Measurements from ENCODE around the gene ZNF764.
"Not testable (repeated sequence)": the region's sequence is repeated elsewhere in the genome, so short reads cannot be mapped to it uniquely, and the experiment has no call there.

Gene ZNF764

DNA sequence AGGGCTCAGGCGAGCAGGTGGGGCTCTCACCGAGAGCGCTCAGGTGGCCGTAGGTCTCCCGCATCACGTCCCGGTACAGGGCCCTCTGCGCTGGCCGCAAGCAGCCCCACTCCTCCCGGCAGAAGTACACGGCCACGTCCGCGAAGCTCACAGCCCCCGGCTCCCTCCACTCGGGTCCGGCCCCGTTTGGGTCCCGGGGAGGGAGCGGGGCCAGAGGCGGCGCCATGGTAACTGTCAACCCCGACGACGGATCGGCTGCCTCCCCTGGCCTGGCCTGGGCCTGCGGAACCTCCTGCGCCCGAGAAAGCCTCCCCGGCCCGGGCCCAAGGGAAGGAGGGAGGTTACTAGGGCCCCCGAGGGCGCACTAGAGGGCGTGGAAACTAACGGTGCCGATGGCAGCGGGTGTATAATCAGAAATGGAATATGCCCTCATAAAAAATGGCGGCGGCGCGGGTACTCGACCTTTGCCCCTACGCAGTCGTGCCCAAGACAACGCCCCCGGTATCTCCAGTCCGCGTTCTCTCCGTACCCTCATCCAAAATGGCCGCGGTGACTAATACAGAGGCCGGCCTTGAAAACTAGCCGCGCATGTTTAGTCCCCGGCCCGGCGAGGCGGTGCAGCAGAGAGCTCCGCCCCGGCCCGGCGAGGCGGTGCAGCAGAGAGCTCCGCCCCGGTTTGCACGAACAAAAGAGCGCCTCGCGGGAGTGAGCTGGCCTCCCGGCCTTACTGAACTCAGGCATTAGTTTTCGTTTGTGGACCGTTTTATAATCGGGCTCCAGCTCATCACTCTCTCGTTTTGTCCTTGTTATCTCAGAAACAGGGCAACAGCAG is at the start of gene ZNF764:
TSS of gene ZNF764 (minus strand) at position 418 of the 832 bp plus-strand sequence. CDS start at position 226, 192 bp downstream.
- peak; percentile 95 for DNase-seq (ENCODE audit: low read depth)

DNA sequence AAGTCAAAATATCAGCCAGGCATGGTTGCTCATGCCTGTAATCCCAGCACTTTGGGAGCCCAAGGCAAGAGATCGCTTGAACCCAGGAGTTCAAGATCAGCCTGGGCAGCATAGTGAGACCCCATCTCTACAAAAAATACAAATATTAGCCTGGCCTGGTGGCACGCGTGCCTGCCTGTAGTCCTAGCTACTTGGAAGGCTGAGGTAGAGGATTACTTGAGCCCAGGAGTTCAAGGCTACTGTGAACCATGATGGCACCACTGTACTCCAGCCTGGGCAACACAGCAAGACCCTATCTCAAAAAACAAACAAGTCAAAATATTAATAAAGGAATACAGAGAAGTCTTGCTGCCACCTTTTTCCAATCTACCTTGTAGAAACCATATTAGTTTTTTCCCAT is 47.8 kb upstream of the ZNF764 start:
- DNase-seq (ENCODE audit: low read depth) = no peak

DNA sequence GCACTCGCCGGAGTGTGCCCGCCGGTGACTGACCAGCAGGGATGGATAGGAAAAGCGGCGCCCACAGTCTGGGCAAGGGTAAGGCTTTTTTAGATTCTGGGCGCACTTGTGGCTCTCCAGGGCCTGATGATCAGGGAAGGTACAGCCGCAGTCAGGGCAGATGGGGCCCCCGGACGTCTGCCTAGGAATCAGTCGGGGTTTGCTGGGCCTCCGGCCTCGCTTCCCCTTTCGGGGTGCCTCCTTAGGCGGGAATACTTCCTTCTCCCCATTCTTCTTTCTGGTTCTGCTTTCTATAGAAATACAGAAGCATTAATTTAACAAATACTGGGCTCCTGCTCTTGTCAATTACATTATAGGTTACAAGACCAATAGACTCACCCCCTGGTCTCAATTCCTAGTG is 47.0 kb upstream of the ZNF764 start:
- no peak for DNase-seq (ENCODE audit: low read depth)

DNA sequence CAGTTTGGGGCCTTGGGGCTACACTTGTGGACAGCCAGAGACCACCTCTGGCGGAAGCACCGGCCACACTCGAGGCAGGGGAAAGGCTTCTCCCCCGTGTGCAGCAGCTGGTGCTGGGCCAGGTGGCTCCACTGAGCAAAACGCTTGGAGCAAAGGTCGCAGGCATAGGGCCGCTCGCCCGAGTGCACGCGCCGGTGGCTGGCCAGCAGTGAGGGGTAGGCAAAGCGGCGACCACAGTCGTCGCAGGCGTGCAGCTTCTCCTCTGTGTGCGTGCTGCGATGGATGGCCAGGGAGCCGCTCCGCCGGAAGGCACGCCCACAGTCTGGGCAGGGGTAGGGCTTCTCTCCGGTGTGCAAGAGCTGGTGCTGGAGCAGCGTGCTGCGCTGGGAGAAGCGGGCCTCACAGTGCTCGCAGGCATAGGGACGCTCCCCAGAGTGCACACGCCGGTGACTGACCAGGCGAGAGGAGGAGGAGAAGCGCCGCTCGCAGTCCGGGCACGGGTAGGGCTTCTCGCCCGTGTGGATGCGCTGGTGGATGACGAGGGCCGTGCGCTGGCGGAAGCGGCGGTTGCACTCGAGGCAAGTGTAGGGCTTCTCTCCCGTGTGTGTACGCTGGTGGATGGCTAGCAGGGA is 46.3 kb upstream of the ZNF764 start:
- DNase-seq (ENCODE audit: low read depth) = no peak

DNA sequence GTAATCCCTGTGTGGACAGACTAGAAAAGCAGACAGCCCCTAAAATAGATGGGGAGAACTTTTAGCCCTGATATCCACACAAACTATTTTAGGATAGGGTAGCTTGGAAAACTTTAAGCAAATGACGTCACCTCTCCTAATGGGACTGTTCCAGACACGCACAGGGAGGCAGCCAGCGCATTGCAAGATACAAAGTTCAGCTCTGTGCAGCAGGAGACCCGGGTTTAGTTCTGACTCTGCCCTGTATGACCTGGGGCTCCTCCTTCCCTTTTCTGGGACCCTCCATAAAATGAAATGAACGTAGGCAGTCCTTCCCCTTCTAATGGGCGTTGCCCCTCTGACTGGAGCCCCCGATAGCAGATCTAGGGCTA is 45.8 kb upstream of the ZNF764 start:
- DNase-seq (ENCODE audit: low read depth) = no peak

DNA sequence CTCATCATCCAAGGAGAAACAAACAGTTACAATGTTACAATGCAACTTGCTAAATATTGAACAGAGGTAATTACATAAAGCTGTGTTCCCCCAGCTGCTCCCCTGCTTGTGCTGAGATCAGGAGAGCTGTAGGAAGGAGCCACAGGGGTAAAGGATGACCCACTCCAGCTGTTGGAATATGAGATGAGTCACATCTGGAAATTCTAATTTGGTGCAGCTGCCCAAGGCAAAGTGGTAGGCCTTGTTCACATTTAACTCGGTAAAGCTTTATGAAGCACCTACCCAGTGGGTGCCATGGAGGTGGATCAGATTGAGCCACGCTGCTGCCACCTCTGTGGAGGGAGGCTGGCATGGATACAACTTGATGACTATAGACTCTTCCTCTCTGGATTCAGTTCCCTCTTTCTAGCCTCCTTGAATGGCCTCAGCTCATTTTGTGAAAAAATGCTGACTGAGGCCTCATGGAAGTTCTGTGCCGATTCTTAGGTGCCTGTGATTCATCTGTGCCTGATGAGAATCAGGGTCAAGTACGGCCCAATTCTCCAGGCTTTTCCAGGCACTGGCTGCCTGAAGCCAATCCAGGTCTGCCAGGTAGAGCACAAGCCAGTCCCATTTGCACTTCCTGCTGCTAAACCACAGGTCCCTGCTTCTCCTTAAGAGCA is 44.6 kb upstream of the ZNF764 start:
- DNase-seq (ENCODE audit: low read depth) = peak; percentile 44

DNA sequence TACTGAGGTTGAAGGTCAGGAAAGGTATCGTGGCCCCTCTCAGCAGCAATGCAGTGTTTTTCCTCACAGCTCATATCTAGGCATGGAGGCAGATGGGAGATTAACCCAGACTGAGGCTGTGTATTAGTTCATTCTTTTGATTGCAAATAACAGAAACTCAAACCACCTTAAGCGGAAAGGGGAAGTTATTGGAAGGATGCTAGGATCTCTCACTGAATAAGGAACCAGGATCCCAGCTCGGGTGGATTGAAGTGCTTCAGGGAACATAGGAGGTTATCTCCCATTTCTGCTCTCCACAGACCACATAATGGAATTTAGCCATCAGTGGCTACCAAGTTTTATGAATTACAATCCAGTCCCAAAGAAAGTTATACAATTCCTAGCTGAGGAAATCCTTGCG is 43.8 kb upstream of the ZNF764 start:
- DNase-seq (ENCODE audit: low read depth) = no peak

DNA sequence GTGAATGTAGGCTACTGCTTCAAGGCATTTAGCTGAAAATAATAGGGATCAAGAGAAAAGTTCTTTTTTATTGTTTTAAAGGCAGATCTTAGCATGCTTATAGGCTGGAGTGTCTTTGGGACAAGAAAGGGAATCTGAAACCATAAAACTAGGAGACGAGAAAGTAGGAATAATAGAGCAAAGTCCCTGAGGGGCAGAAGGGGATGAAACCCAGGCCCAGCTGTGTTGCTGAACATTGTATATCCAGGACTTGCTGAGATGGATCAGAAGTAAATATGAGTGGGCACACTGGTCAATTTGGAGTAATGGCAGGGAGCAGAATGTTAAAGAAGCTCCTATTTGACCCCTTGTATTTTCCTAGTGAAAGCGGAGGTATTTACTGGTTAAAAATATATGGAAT is 42.8 kb upstream of the ZNF764 start:
- DNase-seq (ENCODE audit: low read depth) = no peak

DNA sequence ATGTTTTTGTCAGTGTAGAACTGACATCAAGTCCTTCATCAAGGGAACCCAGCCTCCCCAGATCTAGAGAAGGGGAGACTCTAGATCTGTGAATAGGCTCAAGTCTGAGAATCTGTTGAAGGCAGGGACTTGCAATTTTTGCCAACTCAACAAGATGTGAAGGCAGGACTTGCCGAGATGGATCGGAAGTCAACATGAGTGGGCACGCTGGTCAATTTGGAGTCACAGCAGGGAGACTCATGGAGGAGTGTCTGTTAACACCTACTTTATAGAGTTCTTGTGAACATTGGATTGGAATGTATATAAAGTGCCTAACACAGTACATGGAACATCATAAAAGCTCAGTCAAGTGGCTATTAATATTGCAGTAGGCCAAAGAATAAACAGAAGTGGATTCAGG is 42.0 kb upstream of the ZNF764 start:
- DNase-seq (ENCODE audit: low read depth) = no peak

DNA sequence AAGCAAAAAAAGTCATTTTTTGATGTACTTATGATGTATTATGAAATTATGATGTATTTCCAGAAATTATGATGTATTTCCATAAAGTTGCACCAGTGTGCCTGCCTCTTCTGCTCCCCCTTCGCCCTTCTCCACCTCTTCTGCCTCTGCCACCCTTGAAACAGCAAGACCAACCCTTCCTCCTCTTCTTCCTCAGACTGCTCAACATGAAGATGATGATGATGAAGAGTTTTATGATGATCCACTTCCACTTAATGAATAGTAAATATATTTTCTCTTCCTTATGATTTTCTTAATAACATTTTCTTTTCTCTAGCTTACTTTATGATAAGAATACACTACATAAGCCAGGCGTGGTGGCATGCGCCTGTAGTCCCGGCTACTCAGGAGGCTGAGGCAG is 34.7 kb upstream of the ZNF764 start:
- no peak for DNase-seq (ENCODE audit: low read depth)

DNA sequence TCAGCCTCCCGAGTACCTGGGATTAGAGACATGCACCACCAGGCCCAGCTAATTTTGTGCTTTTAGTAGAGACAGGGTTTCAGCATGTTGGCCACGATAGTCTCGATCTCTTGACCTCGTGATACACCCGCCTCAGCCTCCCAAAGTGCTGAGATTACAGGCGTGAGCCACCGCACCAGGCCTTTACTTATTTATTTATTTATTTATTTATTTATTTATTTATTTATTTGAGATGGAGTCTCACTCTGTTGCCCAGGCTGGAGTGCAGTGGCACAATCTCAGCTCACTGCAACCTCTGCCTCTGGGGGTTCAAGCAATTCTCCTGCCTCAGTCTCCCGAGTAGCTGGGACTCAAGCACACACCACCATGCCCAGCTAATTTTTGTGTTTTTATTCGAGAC is 32.7 kb upstream of the ZNF764 start:
- not testable (repeated sequence) for DNase-seq (ENCODE audit: low read depth)

DNA sequence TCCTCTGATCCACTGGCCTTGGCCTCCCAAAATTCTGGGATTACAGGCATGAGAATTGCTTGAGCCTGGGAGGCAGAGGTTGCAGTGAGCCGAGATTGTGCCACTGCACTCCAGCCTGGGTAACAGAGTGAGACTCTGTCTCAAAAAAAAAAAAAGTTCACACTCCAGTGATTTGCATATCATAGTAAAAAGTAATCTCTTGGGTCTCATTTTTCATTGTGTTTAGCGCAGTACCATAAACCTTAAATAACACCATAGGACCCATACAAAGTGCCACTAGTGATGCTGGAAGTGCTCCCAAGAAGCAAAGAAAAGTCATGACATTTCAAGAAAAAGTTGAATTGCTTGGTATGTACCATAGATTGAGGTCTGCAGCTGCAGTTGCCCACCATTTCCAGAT is 31.4 kb upstream of the ZNF764 start:
- DNase-seq (ENCODE audit: low read depth) = not testable (repeated sequence)

DNA sequence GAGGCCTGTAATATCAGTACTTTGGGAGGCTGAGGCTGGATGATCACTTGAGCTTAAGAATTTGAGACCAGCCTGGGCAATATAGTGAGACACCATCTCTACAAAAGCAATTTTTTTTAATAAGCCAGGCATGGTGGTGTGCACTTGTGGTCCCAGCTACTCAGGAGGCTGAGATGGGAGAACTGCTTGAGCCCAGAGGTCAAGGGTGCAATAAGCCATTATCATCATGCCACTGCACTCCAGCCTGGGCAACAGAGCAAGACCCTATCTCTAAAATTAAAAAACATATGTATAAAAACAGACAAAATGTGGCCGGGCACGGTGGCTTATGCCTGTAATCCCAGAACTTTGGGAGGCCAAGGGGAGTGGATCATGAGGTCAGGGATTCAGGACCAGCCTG is 30.5 kb upstream of the ZNF764 start:
- no peak for DNase-seq (ENCODE audit: low read depth)

DNA sequence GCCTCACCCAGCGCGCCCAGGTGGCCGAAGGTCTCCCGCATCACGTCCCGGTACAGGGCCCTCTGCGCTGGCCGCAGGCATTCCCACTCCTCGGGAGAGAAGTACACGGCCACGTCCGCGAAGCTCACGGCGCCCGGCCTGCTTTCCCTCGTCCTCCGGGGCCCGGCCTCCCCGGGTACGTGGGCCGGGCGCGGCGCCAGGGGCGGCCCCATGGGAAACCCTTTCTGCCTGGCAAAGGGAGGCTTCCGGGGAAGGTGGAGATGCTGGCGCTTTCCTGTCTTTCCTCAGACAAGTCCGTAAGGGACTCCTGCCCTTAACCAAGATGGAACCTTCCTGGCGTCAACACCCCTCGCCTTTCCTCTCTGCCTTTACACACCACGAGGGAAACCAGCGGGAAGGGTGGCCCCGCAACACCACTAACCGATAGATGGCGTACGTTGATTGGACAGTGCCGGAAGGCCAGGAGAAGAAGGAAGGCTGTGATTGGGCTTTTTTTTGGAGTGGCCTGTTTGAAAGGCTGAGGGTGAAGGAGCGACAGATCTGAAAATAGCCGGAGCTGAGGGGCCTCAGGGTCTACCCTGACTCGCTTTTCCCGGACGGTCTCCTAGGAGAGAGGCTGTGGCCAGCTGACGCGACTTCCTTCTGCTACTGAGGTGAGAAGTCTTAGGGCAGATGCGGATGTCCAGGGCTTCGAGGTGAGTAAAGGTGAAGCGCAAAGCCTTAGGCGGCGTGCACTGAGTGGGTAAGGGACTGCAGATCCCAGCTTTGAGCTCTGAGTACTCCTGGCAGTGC is 27.4 kb upstream of the ZNF764 start, which contains the start of gene ZNF785:
TSS of gene ZNF785 (minus strand) at position 298 of the 792 bp plus-strand sequence. CDS start at position 212, 86 bp downstream.
- peak; percentile 99 for DNase-seq (ENCODE audit: low read depth)

DNA sequence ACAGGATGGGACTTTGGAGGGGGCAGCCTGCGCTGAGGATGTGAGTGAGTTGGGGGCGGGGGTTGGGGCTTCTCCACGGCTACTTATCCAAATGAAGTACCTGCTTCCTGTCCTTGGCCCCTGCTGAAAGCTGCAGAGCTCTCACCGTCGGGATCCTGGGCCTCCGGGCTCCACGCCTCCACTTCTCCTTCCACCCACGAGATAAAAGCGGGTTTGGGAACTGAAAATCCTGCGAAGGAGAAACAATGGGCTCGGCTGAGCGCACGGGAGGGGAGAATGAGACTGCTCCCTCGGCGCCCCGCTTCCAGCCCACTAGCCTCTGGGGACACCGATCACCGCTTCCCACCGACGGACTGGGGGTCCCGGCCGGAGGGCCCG is 26.8 kb upstream of the ZNF764 start:
- no peak for DNase-seq (ENCODE audit: low read depth)

DNA sequence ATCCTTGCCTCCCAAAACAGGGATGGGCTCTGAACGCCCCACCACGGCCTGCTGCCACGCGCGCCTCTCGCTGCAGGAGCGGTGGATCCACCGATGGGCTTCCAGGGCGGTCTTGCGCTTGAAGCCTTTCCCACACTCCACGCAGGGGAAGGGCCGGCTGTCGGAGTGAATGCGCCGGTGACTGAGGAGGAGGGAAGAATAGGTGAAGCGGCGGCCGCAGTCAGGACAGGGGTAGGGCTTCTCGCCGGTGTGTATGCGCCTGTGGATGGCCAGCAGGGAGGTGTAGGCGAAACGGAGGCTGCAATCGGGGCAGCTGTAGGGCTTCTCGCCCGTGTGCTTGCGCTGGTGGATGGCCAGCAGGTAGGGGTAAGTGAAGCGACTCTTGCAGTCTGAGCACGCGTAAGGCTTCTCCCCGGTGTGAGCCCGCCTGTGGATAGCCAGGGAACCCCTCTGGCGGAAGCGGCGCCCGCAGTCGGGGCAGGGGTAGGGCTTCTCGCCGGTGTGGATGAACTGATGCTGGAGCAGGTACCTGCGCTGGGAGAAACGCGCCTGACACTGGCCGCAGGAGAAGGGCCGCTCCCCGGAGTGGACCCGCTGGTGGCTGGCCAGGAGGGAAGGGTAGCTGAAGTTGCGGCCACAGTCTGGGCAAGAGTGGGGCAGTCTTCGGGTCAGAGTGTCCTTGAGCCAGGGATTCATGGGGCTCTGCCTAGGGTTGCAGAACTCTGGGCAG is 24.6 kb upstream of the ZNF764 start:
- DNase-seq (ENCODE audit: low read depth) = no peak

DNA sequence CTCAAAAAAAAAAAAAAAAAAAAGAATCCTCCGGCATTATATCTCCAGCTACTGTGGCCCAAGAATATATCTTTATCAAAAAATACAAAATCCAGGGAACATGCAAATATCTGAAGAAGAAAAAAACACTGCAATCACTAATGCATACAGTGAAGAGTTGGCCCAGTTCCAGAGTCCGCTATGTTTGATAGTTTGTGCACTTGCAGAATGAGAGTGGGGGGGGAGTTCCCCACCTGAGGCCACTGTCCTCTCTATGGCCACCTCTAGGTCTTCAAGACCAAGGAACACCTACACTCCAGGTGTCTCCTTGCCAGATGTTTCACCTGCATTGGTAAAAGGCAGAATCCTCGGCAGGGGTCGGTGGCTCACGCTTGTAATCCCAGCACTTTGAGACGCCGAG is 23.3 kb upstream of the ZNF764 start:
- DNase-seq (ENCODE audit: low read depth) = no peak

DNA sequence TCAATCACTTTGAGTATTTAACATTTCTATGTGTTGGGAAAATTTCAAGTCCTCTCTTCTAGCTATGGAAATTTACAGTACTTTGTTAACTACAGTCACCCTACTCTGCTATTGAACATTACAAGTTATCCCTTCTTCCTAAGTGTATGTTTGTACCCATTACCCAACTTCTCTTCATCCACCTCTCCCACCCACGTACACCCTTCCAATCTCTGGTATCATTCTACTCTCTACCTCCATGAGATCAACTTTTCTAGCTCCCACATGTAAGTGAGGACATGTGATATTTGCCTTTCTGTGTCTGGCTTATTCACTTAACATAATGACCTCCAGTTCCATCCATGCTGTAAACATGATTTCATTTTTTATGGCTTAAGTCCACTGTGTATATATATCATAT is 16.5 kb upstream of the ZNF764 start:
- no peak for DNase-seq (ENCODE audit: low read depth)

DNA sequence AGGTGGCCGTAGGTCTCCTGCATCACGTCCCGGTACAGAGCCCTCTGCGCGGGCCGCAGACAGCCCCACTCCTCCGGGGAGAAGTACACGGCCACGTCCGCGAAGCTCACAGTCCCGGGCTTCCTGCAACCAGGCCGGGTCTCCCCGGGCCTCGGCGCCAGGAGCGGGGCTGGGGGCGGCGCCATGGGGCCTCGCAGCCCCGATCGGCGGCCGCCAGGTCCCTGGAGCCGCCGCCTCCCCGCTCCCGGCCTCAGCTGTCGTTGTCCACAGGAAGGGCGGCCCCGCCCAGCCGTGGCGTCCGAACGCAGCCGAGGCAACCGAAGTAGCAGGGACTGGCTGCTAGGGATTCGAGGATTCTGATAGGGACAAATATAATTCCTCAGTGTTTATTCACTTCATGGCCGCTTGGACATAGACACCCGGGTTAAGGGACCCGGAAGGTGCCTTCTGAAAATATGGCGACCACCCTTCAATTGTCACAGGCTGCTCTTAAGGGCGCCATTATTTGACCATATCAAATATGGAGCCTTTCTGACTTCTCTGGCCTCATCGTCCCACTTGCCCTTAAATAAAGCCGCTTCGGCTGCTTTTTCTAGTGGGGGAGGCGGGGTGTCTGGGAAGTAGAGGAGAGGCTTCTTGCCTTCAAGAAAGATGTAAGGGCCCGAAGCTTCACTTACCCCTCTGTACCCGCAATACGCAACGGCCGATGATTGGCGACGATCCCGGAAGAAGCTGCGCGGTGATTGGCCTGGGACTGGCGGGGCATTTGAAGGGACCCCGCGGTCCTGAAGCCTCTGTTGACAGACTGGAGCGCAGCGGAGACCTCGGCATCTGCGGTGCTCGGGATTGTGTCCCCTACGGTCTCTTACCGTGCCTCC is 13.5 kb upstream of the ZNF764 start, which contains the start of gene ZNF688:
TSS of gene ZNF688 (minus strand) at position 270 of the 878 bp plus-strand sequence. CDS start at position 185, 85 bp downstream.
- peak; percentile 97 for DNase-seq (ENCODE audit: low read depth)
